WI38 (cell line): ENCODE data around the gene ZNF319.

Experiments used
- H3K4me3 ChIP-seq: 2 replicates; pipeline ENCODE4 v1.5.1; 2011; ENCODE audit warnings: low read depth, mild to moderate bottlenecking, control low read depth, low read length
- TF ChIP-seq, protein P1 (sequence below): IDR thresholded peaks from 2 replicates; pipeline ENCODE4 v1.5.1; 2012; ENCODE audit warnings: low read depth, mild to moderate bottlenecking, control low read depth, low read length

The ZNF319 gene

DNA sequence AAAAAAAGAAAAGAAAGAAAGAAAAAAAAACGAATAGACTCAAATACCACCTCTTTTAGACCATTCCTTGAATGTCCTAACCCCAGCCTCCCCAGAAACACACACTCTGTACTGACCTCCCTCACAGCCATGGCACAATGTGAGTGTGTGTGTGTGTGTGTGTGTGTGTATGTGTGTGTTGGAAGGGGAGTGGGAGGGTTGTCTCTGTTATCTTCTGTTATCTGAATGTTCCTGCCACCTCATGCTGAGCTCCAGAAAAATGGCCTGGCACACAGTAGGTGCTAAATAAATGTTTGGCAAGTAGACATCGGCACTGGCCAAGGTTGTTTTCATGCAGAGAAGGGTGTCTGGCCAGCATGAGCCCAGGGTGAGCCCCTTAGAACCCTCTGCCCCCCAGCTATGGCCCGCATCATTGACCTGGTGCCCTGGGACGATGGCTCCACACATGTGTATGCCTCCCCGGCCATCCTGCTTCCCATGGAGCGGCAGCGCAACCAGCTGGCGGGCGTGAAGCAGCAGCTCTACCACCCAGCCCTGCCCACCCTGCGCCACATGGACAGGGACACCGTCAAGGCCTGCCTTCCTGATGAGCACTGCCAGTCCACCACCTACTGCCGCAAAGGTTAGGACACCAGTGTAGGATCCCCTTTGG, 22.9 kb downstream of the ZNF319 start:
- TF ChIP-seq, protein P1, sequence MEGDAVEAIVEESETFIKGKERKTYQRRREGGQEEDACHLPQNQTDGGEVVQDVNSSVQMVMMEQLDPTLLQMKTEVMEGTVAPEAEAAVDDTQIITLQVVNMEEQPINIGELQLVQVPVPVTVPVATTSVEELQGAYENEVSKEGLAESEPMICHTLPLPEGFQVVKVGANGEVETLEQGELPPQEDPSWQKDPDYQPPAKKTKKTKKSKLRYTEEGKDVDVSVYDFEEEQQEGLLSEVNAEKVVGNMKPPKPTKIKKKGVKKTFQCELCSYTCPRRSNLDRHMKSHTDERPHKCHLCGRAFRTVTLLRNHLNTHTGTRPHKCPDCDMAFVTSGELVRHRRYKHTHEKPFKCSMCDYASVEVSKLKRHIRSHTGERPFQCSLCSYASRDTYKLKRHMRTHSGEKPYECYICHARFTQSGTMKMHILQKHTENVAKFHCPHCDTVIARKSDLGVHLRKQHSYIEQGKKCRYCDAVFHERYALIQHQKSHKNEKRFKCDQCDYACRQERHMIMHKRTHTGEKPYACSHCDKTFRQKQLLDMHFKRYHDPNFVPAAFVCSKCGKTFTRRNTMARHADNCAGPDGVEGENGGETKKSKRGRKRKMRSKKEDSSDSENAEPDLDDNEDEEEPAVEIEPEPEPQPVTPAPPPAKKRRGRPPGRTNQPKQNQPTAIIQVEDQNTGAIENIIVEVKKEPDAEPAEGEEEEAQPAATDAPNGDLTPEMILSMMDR: no peak
- no peak overlapping the region for H3K4me3 ChIP-seq

DNA sequence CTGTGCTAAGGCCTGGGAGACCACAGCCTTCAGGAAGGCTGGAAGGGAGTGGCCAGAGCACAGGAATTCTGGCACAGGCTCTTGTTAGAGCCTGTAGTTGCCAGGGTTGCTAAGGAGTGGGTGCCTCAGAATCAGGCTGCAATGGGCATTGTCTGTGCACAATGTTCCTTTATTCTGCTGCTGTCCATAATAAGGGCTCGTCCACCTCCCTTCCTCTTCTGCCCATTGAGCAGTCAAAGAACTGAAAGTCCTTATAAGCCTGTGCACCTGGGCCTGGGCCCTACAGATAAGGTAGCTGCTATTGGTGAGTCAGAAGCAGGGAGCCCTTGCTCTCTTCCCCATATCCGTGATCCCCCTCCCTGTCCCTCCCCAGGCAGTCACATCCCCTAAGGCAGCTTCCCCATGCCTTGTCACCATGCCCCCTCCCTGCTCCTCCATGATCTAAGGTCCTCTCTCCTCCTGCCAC, 24.1 kb downstream of the ZNF319 start:
- TF ChIP-seq, protein P1: no peak
- H3K4me3 ChIP-seq: no peak overlapping the region

DNA sequence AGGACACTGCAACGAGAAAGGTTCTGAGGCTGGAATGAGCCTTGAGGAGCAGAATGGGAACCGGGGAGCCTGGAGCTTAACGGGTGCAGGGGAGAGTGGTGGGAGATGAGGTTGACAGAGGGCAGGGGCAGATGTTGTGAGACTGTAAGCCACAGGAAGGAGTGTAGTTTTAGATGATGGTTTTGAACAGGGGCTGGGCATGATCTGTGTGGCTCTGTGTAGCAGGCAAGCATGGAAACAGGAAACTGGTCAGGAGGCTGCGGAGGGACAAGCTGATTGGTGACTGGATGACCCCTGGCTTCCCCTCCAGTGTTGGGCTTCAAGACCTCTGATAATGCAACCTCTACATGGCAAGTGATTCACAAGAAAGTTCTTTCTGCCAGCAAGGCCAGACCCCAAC, 28.2 kb downstream of the ZNF319 start:
- no peak overlapping the region for H3K4me3 ChIP-seq
- TF ChIP-seq, protein P1: no peak

DNA sequence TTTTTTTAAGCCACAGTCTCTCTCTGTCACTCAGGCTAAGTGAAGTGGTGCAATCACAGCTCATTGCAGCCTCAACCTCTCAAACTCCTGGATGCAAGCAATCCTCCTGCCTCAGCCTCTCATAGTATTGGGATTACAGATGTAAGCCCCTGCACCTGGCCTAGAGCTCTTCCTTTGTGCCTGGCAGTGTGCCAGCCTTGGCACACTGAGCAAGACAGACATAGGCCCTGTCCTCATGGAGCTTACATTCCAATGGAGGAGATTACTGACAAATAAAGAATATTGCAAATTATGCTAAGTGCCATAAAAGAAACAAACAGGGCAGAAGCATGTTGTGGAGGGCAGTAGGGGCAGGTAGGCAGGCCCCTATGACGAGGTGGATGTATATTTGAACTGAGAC, 28.6 kb downstream of the ZNF319 start:
- TF ChIP-seq, protein P1: no peak

DNA sequence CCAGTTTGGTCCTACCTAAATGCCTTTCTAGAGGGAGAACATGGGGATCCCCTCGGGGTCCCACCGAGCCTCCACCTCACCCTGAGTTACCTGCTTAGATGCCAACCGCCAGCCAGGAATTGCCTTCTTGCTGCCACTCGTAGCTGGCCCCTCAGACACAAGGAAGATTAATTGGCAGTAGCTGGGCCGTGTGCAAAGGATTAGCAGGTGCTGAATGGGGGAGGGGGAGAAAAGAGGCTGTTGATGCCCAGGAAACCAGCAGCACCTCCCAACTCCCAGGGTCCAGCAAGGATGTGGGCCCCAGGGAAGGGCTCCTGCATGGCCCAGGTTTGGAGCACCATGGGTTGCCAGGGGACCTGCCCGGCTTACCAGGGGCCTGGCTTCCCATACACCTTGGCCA, 29.5 kb downstream of the ZNF319 start, which contains the start of gene CNGB1:
TSS of gene CNGB1 (minus strand) at position 159 of the 400 bp plus-strand sequence. CDS start 3,842 bp downstream, outside the sequence.
- TF ChIP-seq, protein P1: no peak
- no peak within 1 kb of the TSS for H3K4me3 ChIP-seq

More for the DNA sequence above, 28.6 kb downstream of the ZNF319 start:
- H3K4me3 ChIP-seq: no peak overlapping the region

DNA sequence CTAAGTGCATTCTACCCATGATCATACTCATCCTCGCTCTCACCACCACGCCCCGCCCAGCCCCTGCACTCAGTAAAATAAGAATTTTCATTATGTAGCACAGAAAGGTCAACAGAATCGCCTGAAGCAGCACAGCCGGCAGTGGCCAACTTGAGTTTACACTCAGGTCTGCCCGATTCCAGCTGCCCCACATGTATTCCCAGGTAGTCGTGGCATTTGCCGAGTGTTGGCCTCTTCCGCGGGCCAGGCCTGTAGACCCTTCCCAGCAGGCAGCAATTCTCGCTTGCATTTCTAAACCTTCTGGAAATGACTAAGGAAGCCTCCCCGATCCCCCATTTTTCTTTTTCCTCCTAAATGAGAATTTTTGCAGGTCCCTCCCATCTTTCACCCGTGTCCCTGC, 30.2 kb downstream of the ZNF319 start:
- H3K4me3 ChIP-seq: no peak overlapping the region
- TF ChIP-seq, protein P1: no peak

DNA sequence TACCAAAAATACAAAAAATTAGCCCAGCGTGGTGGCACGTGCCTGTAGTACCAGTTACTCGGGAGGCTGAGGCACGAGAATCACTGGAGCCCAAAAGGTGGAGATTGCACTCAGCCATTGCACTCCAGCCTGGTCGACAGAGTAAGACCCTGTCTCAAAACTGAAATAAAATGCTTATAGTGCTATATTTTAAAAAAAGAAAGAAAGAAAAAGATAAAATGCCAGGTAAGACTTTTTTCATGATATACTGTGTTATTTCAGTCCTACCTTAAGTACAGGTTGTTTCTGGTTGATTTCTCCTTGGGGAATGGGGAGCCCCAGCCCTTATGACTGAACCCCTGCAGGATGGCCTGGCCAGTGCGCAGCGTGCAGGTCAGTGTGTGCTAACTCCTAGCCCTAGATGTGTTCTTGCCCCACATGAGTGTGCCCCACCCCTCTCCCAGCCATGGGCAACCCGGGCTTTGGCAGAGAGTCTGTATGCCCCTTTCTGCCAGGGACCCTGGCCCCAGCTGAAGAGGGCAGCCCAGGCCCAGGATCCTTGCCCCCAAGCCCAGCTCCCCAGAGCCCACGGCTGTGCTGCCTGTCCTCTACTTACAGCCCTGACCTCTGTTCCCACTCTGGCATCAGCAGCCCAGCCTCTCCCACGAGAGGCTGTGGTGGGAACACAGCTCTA, 30.9 kb downstream of the ZNF319 start:
- no peak overlapping the region for H3K4me3 ChIP-seq
- TF ChIP-seq, protein P1: no peak
